HepG2 (cell line): ENCODE data around the gene EFHD2. TPM values are rescaled to one million over a fixed set of nuclear protein-coding genes. Genes with fewer than 3 reads are reported as not detected.
A peak's percentile ranks its signal among the peaks of the same experiment; 100 is the strongest.

Experiments used
- ATAC-seq: fragments of 200-7000 bp; cut with Tn5 transposase; 3 replicates; pipeline ENCODE4 v1.9.1; 2020; ENCODE audit warnings: mild to moderate bottlenecking, moderate library complexity
- BruUV-seq: library from RNA; stranded (reverse); fragments of 400-500 nt; replicated peaks from 2 replicates; lab custom pipeline; 2021; lab: Mats Ljungman, UMichigan
- CTCF ChIA-PET: fragments of 300-600 bp; formaldehyde crosslinking; extraction: SDS; loops from one replicate; lab custom pipeline; 2021; ENCODE audit warnings: low total read pairs, inconsistent platforms, low intra/inter-chr PET ratio; lab: Yijun Ruan, JAX
- POLR2A ChIA-PET: fragments of 350-600 bp; sonication (Branson Sonifier 250); formaldehyde crosslinking; loops from one replicate; lab custom pipeline; 2020; ENCODE audit warnings: antibody characterized with exemption, inconsistent platforms; lab: Yijun Ruan, JAX
- DNase-seq: peaks from one replicate; pipeline ENCODE4 v3.0.0-alpha.2; 2015; ENCODE audit warnings: low spot score
- FAIRE-seq: peaks from 3 replicates; lab custom pipeline; 2011; peaks lifted over from hg19 to GRCh38; lab: Jason Lieb, UNC
- H2AFZ ChIP-seq: one replicate; pipeline ENCODE4 v1.6.1; 2011; ENCODE audit warnings: low read length, inconsistent platforms
- H3K27ac ChIP-seq: fragments of 300-600 bp; 3 replicates; pipeline ENCODE4 v1.8.0; 2011; ENCODE audit warnings: mixed run types, mild to moderate bottlenecking, mixed read lengths, low read length, inconsistent platforms; ENCODE audit not compliant: insufficient read depth; ENCODE audit errors: extremely low read length
- H3K27me3 ChIP-seq, 2 experiments: fragments of 200-600 bp in 1 of 2; 2 replicates in 1 of 2; 3 replicates in 1 of 2; pipeline versions ENCODE4 v1.6.0 to v1.8.0; 2011; ENCODE audit warnings: low read length in 2 of 2, mild to moderate bottlenecking in 2 of 2, moderate library complexity in 2 of 2, inconsistent platforms in 1 of 2; ENCODE audit not compliant: insufficient read depth in 2 of 2, control insufficient read depth in 1 of 2
- H3K36me3 ChIP-seq, 2 experiments: fragments of 200-600 bp in 1 of 2; replicated peaks in 1 of 2; 2 replicates in 1 of 2; 3 replicates in 1 of 2; pipeline versions ENCODE4 v1.5.1 to v1.8.0; 2011; ENCODE audit warnings: low read length in 2 of 2, inconsistent platforms in 1 of 2; ENCODE audit not compliant: insufficient read depth in 2 of 2, control insufficient read depth in 1 of 2
- H3K4me1 ChIP-seq: 2 replicates; pipeline ENCODE4 v1.5.1; 2012; ENCODE audit warnings: low read length, inconsistent platforms; ENCODE audit not compliant: insufficient read depth
- H3K4me2 ChIP-seq: 2 replicates; pipeline ENCODE4 v1.6.0; 2011; ENCODE audit warnings: low read depth, low read length, inconsistent platforms
- H3K4me3 ChIP-seq, 3 experiments: fragments of 200-600 bp in 1 of 3; sonication (generic), shearing (Covaris generic) in 1 of 3; replicated peaks in 1 of 3; 2 replicates each; pipeline ENCODE4 v1.5.1; 2011 to 2016; ENCODE audit warnings: low read length in 3 of 3, inconsistent platforms in 2 of 3, low read depth in 2 of 3, mild to moderate bottlenecking in 2 of 3, control low read depth in 1 of 3, mixed read lengths in 1 of 3; ENCODE audit not compliant: insufficient read depth in 1 of 3
- H3K79me2 ChIP-seq: one replicate; pipeline ENCODE4 v1.6.1; 2011; ENCODE audit warnings: low read length, inconsistent platforms; ENCODE audit not compliant: insufficient read depth
- H3K9ac ChIP-seq: 2 replicates; pipeline ENCODE4 v1.6.0; 2011; ENCODE audit warnings: mild to moderate bottlenecking, low read depth, low read length, inconsistent platforms; ENCODE audit not compliant: insufficient read depth
- H3K9me3 ChIP-seq: 2 replicates; pipeline ENCODE4 v1.5.1; 2012; ENCODE audit warnings: mild to moderate bottlenecking, low read length
- H4K20me1 ChIP-seq: 2 replicates; pipeline ENCODE4 v1.6.0; 2011; ENCODE audit warnings: inconsistent platforms, mild to moderate bottlenecking, low read length, moderate library complexity; ENCODE audit not compliant: insufficient read depth
- HIC2 ChIP-seq: sonication (generic); formaldehyde crosslinking; IDR thresholded peaks from 2 replicates; pipeline ENCODE4 v1.9.0; 2022; ENCODE audit warnings: low read depth, missing genetic modification reagents
- SMARCE1 ChIP-seq: fragments of 450-650 bp; IDR thresholded peaks from 2 replicates; pipeline ENCODE4 v1.6.1; 2017; ENCODE audit warnings: borderline replicate concordance
- ZNF30 ChIP-seq: sonication (generic); formaldehyde crosslinking; IDR thresholded peaks from 2 replicates; pipeline ENCODE4 v1.5.0; 2020; ENCODE audit warnings: mild to moderate bottlenecking, missing genetic modification reagents
- ZNF543 ChIP-seq: sonication (generic); formaldehyde crosslinking; IDR thresholded peaks from 2 replicates; pipeline ENCODE4 v1.4.0; 2020; ENCODE audit warnings: mild to moderate bottlenecking, missing genetic modification reagents
- WGBS: methylation state at CpG from one replicate; pipeline ENCODE4 v1.1.6; 2017; ENCODE audit warnings: low lambda C conversion rate; 5-methylcytosine and 5-hydroxymethylcytosine counted together
- in situ Hi-C: cut with HindIII; loops from 2 replicates; pipeline ENCODE4 v1.10.0; 2017; ENCODE audit warnings: low pct_unique_long_range_greater_than_20kb; ENCODE audit not compliant: extremely low pct_ligation_motif_present
- intact Hi-C: fragments of 100-400 bp; cut with micrococcal nuclease; formaldehyde crosslinking; loops from one replicate; pipeline ENCODE4 v1.10.0; 2022; ENCODE audit not compliant: unreplicated experiment
- polyA plus RNA-seq, 8 experiments: library from polyadenylated mRNA; depleted of rRNA in 3 of 8; stranded (reverse) in 7 of 8; unstranded in 1 of 8; fragments of >200 nt; fragmentation: Illumina TruSeq in 4 of 8; extraction: Trizol in 4 of 8; gene quantifications; 2 replicates each; pipeline versions ENCODE4 v1.2.1 to v1.2.3, GENCODE V29; 2011 to 2016; ENCODE audit warnings: low read depth in 4 of 8, missing spikeins in 1 of 8, mixed read lengths in 1 of 8; ENCODE audit not compliant: insufficient read depth in 1 of 8
- total RNA-seq, 5 experiments: library from RNA; depleted of rRNA; stranded (reverse); fragments of >200 nt; fragmentation: Illumina TruSeq; extraction: Trizol; gene quantifications; 2 replicates each; pipeline ENCODE4 v1.2.3, GENCODE V29; 2016; ENCODE audit warnings: low read depth in 1 of 5

The EFHD2 gene
- total and polyA plus RNA-seq, 2 of the 13 experiments (the other 11 are each of a cell fraction or from before 2014, with no cell fraction given), result 9.4 to 12.7 TPM

- TF ChIP-seq HIC2 (CRISPR knock-in tag) (no peak), ZNF543 (CRISPR knock-in tag) (no peak)
- TF ChIP-seq, all 625 proteins: peak for 3
These were observed 44.9 kb upstream of the EFHD2 start (continued) for GRCh38 chr1:15364740-15365139.

- Histone ChIP-seq H4K20me1 (no peaks in the 10 kb centered on the region), H3K9ac (no peak overlapping the region), H3K36me3 (no peaks in the 10 kb centered on the region), H3K27ac (peak overlapping the region; percentile 66), H3K4me2 (peak overlapping the region; percentile 29; the same call in 1 of the 2 replicates), H3K4me3 (no peak overlapping the region), H2AFZ (no peak overlapping the region), H3K9me3 (no peaks in the 10 kb centered on the region), H3K27me3 (no peaks in the 10 kb centered on the region), H3K79me2 (no peaks in the 10 kb centered on the region), H3K4me1 (peaks cover 87% of the 10 kb centered on the region)
- ChIA-PET POLR2A (interaction anchor here (0.6 kb wide), 1 partner anchor 18 kb away, joined by 3 read pairs; no protein-coding TSS in a partner anchor), CTCF (interaction anchor here (0.6 kb wide), 1 partner anchor 9 kb away, joined by 3 read pairs; no protein-coding TSS in a partner anchor)
- 8% methylated on average over 1 of the region's 1 CpG for WGBS
- ATAC-seq (no peak), FAIRE-seq (no peak), DNase-seq (no peak)
- in situ Hi-C loops, result no loop called here
- intact Hi-C loops, result no loop called here
- no TSS peak for BruUV-seq
- TF ChIP-seq SMARCE1, result no peak
- 0 out of 2 replicates have a peak, but pooled peaks have one; percentile 50 for TF ChIP-seq ZNF30
These were observed 40.8 kb upstream of the EFHD2 start for GRCh38 chr1:15368888-15369287.
